ENCODE results near the gene PAM. TPM values are rescaled to one million over a fixed set of nuclear protein-coding genes. Genes with fewer than 3 reads are reported as not detected.

PAM gene
- total and polyA plus RNA-seq, 7 experiments from 2014 or later: 10.3 to 36.6 (median 13.6) TPM

- intact Hi-C loops (cut with micrococcal nuclease): no loop called here
- Mint-ChIP-seq H3K27me3 (no peaks in the 10 kb centered on the region), H3K9me3 (no peaks in the 10 kb centered on the region), H3K4me3 (no peak overlapping the region), H3K36me3 (peaks cover 0 to 11% (median 0%) of the 10 kb centered on the region in 5 donors), H3K27ac (no peak overlapping the region), H3K4me1 (peaks cover 29 to 68% (median 44%) of the 10 kb centered on the region in 7 donors)
- no peaks in the 10 kb centered on the region for H3K36me3 ChIP-seq (ENCODE audit: control insufficient read depth in 2 of 3, insufficient read depth in 3 of 3, low read length in 3 of 3)
- DNase-seq: no peak
- H3K9me3 ChIP-seq (ENCODE audit: control insufficient read depth in 2 of 3, low read length in 3 of 3): no peaks in the 10 kb centered on the region
- H3K27me3 ChIP-seq (ENCODE audit: control insufficient read depth in 2 of 2, insufficient read depth in 2 of 2, low read length in 2 of 2): no peaks in the 10 kb centered on the region
- ChIA-PET POLR2A (no interaction called here), CTCF (interaction anchor here (0.6 to 1.7 kb wide), 4 partner anchors 17 to 1906 kb away, joined by 3 to 4 read pairs (median 4); no protein-coding TSS in a partner anchor)
- no peak overlapping the region for H3K4me3 ChIP-seq (ENCODE audit: low read length)
- H3K4me1 ChIP-seq (ENCODE audit: control insufficient read depth in 2 of 2, insufficient read depth in 2 of 2, low read length in 2 of 2): peaks cover 8 to 15% of the 10 kb centered on the region in 2 donors
- no peak for ATAC-seq
- no peak overlapping the region for H3K27ac ChIP-seq (ENCODE audit: low read depth, low read length)
Observed at GRCh38 chr5:102799017-102799416, 43.9 kb downstream of the PAM start.

GRCh38 chr5:102800427-102800826, 45.3 kb downstream of the PAM start:
- no peak for DNase-seq
- H3K9me3 Mint-ChIP-seq: no peaks in the 10 kb centered on the region
- H3K36me3 ChIP-seq (ENCODE audit: control insufficient read depth in 2 of 3, insufficient read depth in 3 of 3, low read length in 3 of 3): no peaks in the 10 kb centered on the region
- peak overlapping the region in 2 of 9 donors; percentile 27 to 47 for H3K27ac Mint-ChIP-seq
- no peaks in the 10 kb centered on the region for H3K27me3 ChIP-seq (ENCODE audit: control insufficient read depth in 2 of 2, insufficient read depth in 2 of 2, low read length in 2 of 2)
- no peak overlapping the region for H3K4me3 Mint-ChIP-seq
- no peak for ATAC-seq
- H3K4me1 ChIP-seq (ENCODE audit: control insufficient read depth in 2 of 2, insufficient read depth in 2 of 2, low read length in 2 of 2): peaks cover 8 to 15% of the 10 kb centered on the region in 2 donors
- H3K9me3 ChIP-seq (ENCODE audit: control insufficient read depth in 2 of 3, low read length in 3 of 3): no peaks in the 10 kb centered on the region
- H3K4me1 Mint-ChIP-seq: peaks cover 30 to 69% (median 44%) of the 10 kb centered on the region in 7 donors
- H3K4me3 ChIP-seq (ENCODE audit: low read length): no peak overlapping the region
- H3K27ac ChIP-seq (ENCODE audit: low read depth, low read length): no peak overlapping the region
- POLR2A ChIA-PET: interaction anchor here (0.7 kb wide), 1 partner anchor 319 kb away, joined by 6 read pairs; the partner anchor contains the start of genes GIN1 and PPIP5K2
- CTCF ChIA-PET: interaction anchor here (1.4 to 1.7 kb wide), 2 partner anchors 19 to 20 kb away, joined by 3 to 4 read pairs; no protein-coding TSS in a partner anchor
- H3K27me3 Mint-ChIP-seq: no peaks in the 10 kb centered on the region
- H3K36me3 Mint-ChIP-seq: peaks cover 0 to 14% (median 0%) of the 10 kb centered on the region in 5 donors
- intact Hi-C loops (cut with micrococcal nuclease): loop anchor here in 1 of 2 donors (2.0 kb wide), 1 partner anchor 16 kb away; no protein-coding TSS in a partner anchor

GRCh38 chr5:102801371-102801770, 46.3 kb downstream of the PAM start:
- H3K36me3 ChIP-seq (ENCODE audit: control insufficient read depth in 2 of 3, insufficient read depth in 3 of 3, low read length in 3 of 3): no peaks in the 10 kb centered on the region
- Mint-ChIP-seq H3K4me3 (peak overlapping the region in 9 of 10 donors; percentile 40 to 75 (median 56)), H3K9me3 (no peaks in the 10 kb centered on the region), H3K4me1 (peaks cover 30 to 65% (median 44%) of the 10 kb centered on the region in 7 donors), H3K27ac (peak overlapping the region in 4 of 9 donors; percentile 6 to 22 (median 15)), H3K36me3 (peaks cover 0 to 14% (median 0%) of the 10 kb centered on the region in 5 donors), H3K27me3 (no peaks in the 10 kb centered on the region)
- H3K4me1 ChIP-seq (ENCODE audit: control insufficient read depth in 2 of 2, insufficient read depth in 2 of 2, low read length in 2 of 2): peaks cover 8 to 15% of the 10 kb centered on the region in 2 donors
- intact Hi-C loops (cut with micrococcal nuclease): loop anchor here in 1 of 2 donors (1.0 to 2.0 kb wide), 3 partner anchors 9 to 46 kb away; partner anchors contain the start of gene PAM
- ChIA-PET CTCF (interaction anchor here (0.6 kb wide), 2 partner anchors 20 to 31 kb away, joined by 3 to 4 read pairs; no protein-coding TSS in a partner anchor), POLR2A (interaction anchor here (0.7 kb wide), 1 partner anchor 318 kb away, joined by 6 read pairs; the partner anchor contains the start of genes GIN1 and PPIP5K2)
- H3K27ac ChIP-seq (ENCODE audit: low read depth, low read length): no peak overlapping the region
- no peak overlapping the region for H3K4me3 ChIP-seq (ENCODE audit: low read length)
- peak; percentile 94 for ATAC-seq
- H3K27me3 ChIP-seq (ENCODE audit: control insufficient read depth in 2 of 2, insufficient read depth in 2 of 2, low read length in 2 of 2): no peaks in the 10 kb centered on the region
- H3K9me3 ChIP-seq (ENCODE audit: control insufficient read depth in 2 of 3, low read length in 3 of 3): no peaks in the 10 kb centered on the region
- peak in 7 of 9 donors; percentile 37 to 71 (median 66) for DNase-seq

GRCh38 chr5:102802708-102803458, 47.8 kb downstream of the PAM start:
- peak overlapping the region in 1 of 9 donors; percentile 56 for H3K27ac Mint-ChIP-seq
- CTCF ChIA-PET: interaction anchor here (0.9 kb wide), 1 partner anchor 22 kb away, joined by 3 read pairs; no protein-coding TSS in a partner anchor

GRCh38 chr5:102807878-102808502, 52.9 kb downstream of the PAM start:
- Mint-ChIP-seq H3K9me3 (no peaks in the 10 kb centered on the region), H3K36me3 (peaks cover 0 to 12% (median 4%) of the 10 kb centered on the region in 5 donors), H3K4me1 (peaks cover 0 to 9% (median 8%) of the 10 kb centered on the region in 7 donors), H3K27ac (no peak overlapping the region), H3K27me3 (no peaks in the 10 kb centered on the region), H3K4me3 (no peak overlapping the region)
- ChIA-PET POLR2A (no interaction called here), CTCF (interaction anchor here (0.7 kb wide), 1 partner anchor 724 kb away, joined by 3 read pairs; no protein-coding TSS in a partner anchor)
- no peak for DNase-seq
- intact Hi-C loops (cut with micrococcal nuclease): no loop called here
- Histone ChIP-seq H3K36me3 (ENCODE audit: control insufficient read depth in 2 of 3, insufficient read depth in 3 of 3, low read length in 3 of 3) (no peaks in the 10 kb centered on the region), H3K4me3 (ENCODE audit: low read length) (no peak overlapping the region), H3K9me3 (ENCODE audit: control insufficient read depth in 2 of 3, low read length in 3 of 3) (no peaks in the 10 kb centered on the region), H3K4me1 (ENCODE audit: control insufficient read depth in 2 of 2, insufficient read depth in 2 of 2, low read length in 2 of 2) (no peaks in the 10 kb centered on the region), H3K27ac (ENCODE audit: low read depth, low read length) (no peak overlapping the region), H3K27me3 (ENCODE audit: control insufficient read depth in 2 of 2, insufficient read depth in 2 of 2, low read length in 2 of 2) (no peaks in the 10 kb centered on the region)
- ATAC-seq: no peak

More at GRCh38 chr5:102802708-102803458, 47.8 kb downstream of the PAM start:
- H3K27me3 Mint-ChIP-seq: no peaks in the 10 kb centered on the region
- H3K36me3 ChIP-seq (ENCODE audit: control insufficient read depth in 2 of 3, insufficient read depth in 3 of 3, low read length in 3 of 3): no peaks in the 10 kb centered on the region
- DNase-seq (no peak), ATAC-seq (peak; percentile 49)
- H3K9me3 Mint-ChIP-seq: no peaks in the 10 kb centered on the region
- POLR2A ChIA-PET: no interaction called here
- no peaks in the 10 kb centered on the region for H3K9me3 ChIP-seq (ENCODE audit: control insufficient read depth in 2 of 3, low read length in 3 of 3)
- no peak overlapping the region for H3K27ac ChIP-seq (ENCODE audit: low read depth, low read length)
- H3K36me3 Mint-ChIP-seq: peaks cover 0 to 14% (median 0%) of the 10 kb centered on the region in 5 donors
- intact Hi-C loops (cut with micrococcal nuclease): no loop called here
- no peak overlapping the region for H3K4me3 ChIP-seq (ENCODE audit: low read length)
- peaks cover 31 to 56% (median 43%) of the 10 kb centered on the region in 7 donors for H3K4me1 Mint-ChIP-seq
- peaks cover 8 to 15% of the 10 kb centered on the region in 2 donors for H3K4me1 ChIP-seq (ENCODE audit: control insufficient read depth in 2 of 2, insufficient read depth in 2 of 2, low read length in 2 of 2)
- H3K27me3 ChIP-seq (ENCODE audit: control insufficient read depth in 2 of 2, insufficient read depth in 2 of 2, low read length in 2 of 2): no peaks in the 10 kb centered on the region
- no peak overlapping the region for H3K4me3 Mint-ChIP-seq

GRCh38 chr5:102809033-102809432, 53.9 kb downstream of the PAM start:
- DNase-seq: no peak
- H3K27me3 ChIP-seq (ENCODE audit: control insufficient read depth in 2 of 2, insufficient read depth in 2 of 2, low read length in 2 of 2): no peaks in the 10 kb centered on the region
- H3K4me3 ChIP-seq (ENCODE audit: low read length): no peak overlapping the region
- intact Hi-C loops (cut with micrococcal nuclease): no loop called here
- no peaks in the 10 kb centered on the region for H3K9me3 Mint-ChIP-seq
- no peaks in the 10 kb centered on the region for H3K9me3 ChIP-seq (ENCODE audit: control insufficient read depth in 2 of 3, low read length in 3 of 3)
- ATAC-seq: no peak
- H3K4me1 Mint-ChIP-seq: peaks cover 0 to 6% (median under 1%) of the 10 kb centered on the region in 7 donors
- H3K4me3 Mint-ChIP-seq: no peak overlapping the region
- H3K36me3 ChIP-seq (ENCODE audit: control insufficient read depth in 2 of 3, insufficient read depth in 3 of 3, low read length in 3 of 3): no peaks in the 10 kb centered on the region
- no peaks in the 10 kb centered on the region for H3K4me1 ChIP-seq (ENCODE audit: control insufficient read depth in 2 of 2, insufficient read depth in 2 of 2, low read length in 2 of 2)
- no peak overlapping the region for H3K27ac Mint-ChIP-seq
- H3K27ac ChIP-seq (ENCODE audit: low read depth, low read length): no peak overlapping the region
- no peaks in the 10 kb centered on the region for H3K27me3 Mint-ChIP-seq
- ChIA-PET CTCF (no interaction called here), POLR2A (interaction anchor here (0.6 kb wide), 1 partner anchor 318 kb away, joined by 3 read pairs; no protein-coding TSS in a partner anchor)
- H3K36me3 Mint-ChIP-seq: peaks cover 0 to 7% (median 4%) of the 10 kb centered on the region in 5 donors

All from naive thymus-derived CD4-positive, alpha-beta T cell (primary cell).